Lower leg skin (tissue), 3 donors: ENCODE measurements around the gene TTC5.

Source experiments
- POLR2A ChIP-seq, 2 donors: fragments of 450-650 bp; IDR thresholded peaks; one replicate each; pipeline ENCODE4 v1.6.1; 2016 to 2017; ENCODE audit warnings: antibody characterized with exemption in 2 of 2, mild to moderate bottlenecking in 1 of 2, moderate library complexity in 1 of 2
- TF ChIP-seq, protein P1 (sequence below), 3 donors: fragments of 450-650 bp; IDR thresholded peaks; one replicate each; pipeline ENCODE4 v1.5.1; 2016; ENCODE audit warnings: antibody characterized with exemption in 3 of 3, mild to moderate bottlenecking in 3 of 3, moderate library complexity in 2 of 3

DNA sequence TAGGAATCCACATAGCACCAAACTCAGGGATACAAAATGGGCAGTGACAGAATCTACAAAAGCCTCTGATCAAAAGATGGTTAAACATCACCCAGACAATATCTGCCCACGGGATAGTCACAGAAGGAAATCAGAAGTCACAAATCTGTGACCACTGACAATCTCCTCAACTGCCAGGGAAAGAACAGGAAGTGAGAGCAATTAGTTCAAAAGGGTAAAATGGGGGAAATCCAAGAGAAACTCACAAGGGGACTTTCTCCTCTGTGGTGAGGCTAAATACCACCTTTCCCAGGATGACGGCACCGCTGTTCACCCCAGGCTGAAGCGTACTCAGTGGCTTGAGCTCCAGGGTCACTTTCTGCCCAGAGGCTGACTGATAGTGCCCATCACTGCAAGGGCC lies 10.7 kb downstream of the TTC5 start:
- TF ChIP-seq, protein P1, sequence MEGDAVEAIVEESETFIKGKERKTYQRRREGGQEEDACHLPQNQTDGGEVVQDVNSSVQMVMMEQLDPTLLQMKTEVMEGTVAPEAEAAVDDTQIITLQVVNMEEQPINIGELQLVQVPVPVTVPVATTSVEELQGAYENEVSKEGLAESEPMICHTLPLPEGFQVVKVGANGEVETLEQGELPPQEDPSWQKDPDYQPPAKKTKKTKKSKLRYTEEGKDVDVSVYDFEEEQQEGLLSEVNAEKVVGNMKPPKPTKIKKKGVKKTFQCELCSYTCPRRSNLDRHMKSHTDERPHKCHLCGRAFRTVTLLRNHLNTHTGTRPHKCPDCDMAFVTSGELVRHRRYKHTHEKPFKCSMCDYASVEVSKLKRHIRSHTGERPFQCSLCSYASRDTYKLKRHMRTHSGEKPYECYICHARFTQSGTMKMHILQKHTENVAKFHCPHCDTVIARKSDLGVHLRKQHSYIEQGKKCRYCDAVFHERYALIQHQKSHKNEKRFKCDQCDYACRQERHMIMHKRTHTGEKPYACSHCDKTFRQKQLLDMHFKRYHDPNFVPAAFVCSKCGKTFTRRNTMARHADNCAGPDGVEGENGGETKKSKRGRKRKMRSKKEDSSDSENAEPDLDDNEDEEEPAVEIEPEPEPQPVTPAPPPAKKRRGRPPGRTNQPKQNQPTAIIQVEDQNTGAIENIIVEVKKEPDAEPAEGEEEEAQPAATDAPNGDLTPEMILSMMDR (IDR thresholded peaks at IDR 0.05): no peak
- no peak for TF ChIP-seq POLR2A (IDR thresholded peaks at IDR 0.05)
